GM18519 (cell line): ENCODE measurements around the gene NNT.
"Not testable (repeated sequence)": the region's sequence is repeated elsewhere in the genome, so short reads cannot be mapped to it uniquely, and the experiment has no call there.

Source experiments
- ATAC-seq: cut with Tn5 transposase; IDR thresholded peaks from one replicate; pipeline ENCODE4 v1.9.1; 2021; ENCODE audit warnings: mild to moderate bottlenecking, moderate library complexity; ENCODE audit not compliant: unreplicated experiment, low FRiP score

Gene NNT

GRCh38 chr5:43700601-43701000 is 97.6 kb downstream of the NNT start:
- ATAC-seq: no peak

DNA sequence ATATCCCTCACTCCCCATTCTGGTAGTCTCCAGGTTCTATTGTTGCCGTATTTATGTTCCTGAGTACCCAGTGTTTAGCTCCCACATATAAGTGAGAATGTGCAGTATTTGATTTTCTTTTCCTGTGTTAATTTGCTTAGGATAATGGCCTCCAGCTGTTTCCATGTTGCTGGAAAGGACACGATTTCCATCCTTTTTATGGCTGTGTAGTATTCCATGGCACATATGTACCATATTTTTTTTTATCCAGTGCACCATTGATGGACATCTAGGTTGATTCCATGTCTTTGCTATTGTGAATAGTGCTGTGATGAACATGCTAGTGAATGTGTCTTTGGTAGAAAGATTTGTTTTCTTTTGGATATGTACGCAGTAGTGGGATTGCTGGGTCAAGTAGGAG is 98.2 kb downstream of the NNT start:
- ATAC-seq: no peak

DNA sequence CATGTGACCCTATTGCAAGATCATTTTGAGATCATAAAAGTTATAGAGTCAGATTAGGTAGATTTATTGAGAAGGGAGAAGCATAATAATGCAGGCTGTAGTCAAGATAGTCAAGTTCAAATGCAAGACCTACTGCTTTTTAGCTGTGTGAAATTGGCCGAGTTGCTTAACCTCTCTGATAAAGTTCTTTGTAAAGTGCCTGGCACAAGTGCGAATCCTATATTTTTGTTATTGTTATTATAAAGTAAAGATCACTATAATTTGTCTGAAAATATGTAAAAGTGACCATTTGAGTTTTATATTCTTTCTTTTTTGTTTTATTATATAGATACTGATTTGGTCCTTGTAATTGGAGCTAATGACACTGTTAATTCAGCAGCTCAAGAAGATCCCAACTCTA is 99.3 kb downstream of the NNT start:
- no peak for ATAC-seq

DNA sequence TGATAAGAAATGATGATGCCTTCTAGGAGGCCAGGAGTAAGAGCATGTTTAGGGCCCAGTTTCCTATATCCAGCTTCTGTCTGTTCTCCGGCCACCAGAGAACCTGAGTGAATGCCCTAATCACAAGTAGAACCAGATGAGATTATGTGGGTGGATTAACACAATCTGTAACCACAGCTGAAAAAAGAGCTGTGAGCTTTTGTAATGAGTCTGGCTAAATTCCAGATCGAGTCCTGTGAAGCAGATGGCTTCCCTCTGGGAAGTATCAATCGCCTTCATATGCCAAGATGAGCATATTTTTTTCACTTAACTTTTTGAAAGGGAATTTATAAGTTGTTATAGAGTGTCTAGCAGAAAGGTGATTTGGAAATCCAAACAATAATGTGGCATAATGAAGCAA is 99.8 kb downstream of the NNT start:
- no peak for ATAC-seq

DNA sequence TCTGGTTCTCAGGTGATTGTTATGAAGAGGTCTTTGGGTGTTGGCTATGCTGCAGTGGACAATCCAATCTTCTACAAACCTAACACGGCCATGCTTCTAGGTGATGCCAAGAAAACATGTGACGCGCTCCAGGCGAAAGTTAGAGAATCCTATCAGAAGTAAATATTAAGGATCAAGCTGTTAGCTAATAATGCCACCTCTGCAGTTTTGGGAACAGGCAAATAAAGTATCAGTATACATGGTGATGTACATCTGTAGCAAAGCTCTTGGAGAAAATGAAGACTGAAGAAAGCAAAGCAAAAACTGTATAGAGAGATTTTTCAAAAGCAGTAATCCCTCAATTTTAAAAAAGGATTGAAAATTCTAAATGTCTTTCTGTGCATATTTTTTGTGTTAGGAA is 101.3 kb downstream of the NNT start:
- ATAC-seq: no peak

- ATAC-seq: not testable (repeated sequence)
Observed at GRCh38 chr5:43706576-43706975, 103.6 kb downstream of the NNT start.

GRCh38 chr5:43711496-43711895 is 108.5 kb downstream of the NNT start:
- ATAC-seq: no peak

- ATAC-seq: no peak
Observed at GRCh38 chr5:43712081-43712480, 109.1 kb downstream of the NNT start.

GRCh38 chr5:43719783-43720182 is 116.8 kb downstream of the NNT start:
- not testable (repeated sequence) for ATAC-seq

- no peak for ATAC-seq
Observed at GRCh38 chr5:43728581-43728980, 125.6 kb downstream of the NNT start.

- ATAC-seq: no peak
Observed at GRCh38 chr5:43729846-43730478, 127.0 kb downstream of the NNT start.

DNA sequence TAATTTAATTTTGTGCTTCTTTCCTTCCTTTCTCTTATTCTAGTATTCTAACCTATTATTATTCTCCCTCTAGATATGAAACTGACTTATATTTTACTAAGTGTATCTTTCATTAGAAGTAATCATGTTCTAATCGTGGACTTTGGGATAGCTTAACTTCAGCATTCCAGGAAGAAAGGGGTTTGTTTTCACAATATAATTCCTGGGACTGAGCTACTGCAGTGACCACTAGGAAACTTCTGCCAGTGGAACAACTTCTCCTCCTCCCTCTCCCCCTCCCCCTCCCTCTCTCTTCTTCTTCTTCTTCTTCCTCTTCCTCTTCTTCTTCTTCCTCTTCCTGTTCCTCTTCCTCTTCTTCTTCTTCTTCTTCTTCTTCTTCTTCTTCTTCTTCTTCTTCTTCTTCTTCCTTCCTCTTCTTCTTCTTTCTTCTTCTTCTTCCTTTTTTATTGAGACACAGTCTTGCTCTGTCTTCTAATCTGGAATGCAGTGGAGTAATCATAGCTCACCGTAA is 127.9 kb downstream of the NNT start:
- no peak for ATAC-seq

DNA sequence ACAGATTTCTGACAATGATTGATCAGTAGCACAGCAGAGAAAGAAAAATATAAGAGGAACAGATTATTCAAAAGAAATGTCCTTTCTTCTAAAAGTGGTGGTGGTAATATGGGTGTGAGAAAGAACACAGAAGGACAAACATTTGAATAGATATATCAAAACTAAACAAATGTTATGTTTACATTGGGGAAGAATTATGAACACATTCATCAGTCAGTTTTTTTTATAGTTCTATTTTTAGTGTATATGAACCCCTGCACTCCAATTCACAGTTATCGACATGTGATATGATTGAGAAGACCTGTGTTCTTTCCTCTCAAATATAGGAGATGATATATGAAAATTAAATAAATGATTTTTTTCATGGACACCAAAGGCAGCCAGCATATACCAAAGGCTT is 128.6 kb downstream of the NNT start:
- ATAC-seq: no peak

DNA sequence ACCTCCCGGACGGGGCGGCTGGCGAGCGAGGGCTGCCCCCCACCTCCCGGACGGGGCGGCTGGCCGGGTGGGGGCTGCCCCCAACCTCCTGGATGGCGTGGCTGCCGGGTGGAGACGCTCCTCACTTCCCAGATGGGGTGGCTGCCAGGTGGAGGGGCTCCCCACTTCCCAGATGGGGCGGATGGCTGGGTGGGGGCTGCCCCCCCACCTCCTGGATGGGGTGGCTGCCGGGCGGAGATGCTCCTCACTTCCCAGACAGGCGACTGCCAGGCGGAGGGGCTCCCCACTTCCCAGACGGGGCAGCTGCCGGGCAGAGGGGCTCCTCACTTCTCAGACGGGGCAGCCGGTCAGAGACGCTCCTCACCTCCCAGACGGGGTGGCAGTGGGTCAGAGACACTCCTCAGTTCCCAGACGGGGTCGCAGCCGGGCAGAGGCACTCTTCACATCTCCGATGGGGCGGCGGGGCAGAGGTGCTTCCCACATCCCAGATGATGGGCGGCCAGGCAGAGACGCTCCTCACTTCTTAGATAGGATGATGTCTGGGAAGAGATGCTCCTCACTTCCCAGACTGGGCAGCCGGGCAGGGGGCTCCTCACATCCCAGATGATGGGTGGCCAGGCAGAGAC is 143.1 kb downstream of the NNT start:
- ATAC-seq: not testable (repeated sequence)

DNA sequence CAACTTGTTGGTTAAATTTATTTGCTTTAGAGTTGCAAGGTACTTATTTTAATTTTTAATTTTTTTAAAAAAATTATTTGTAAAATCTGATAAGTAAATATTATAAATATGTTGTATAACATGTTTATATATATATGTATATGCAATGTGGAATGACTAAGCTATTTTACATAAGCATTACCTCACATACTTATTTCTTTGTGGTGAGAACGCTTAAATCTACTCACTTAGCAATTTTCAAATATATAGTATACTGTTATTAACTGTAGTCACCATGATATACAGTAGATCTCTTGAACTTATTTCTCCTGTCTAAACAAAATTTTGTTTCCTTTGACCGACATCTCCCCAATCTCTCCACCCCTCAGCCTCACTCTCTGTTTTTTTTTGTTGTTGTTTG is 147.8 kb downstream of the NNT start:
- ATAC-seq: no peak

DNA sequence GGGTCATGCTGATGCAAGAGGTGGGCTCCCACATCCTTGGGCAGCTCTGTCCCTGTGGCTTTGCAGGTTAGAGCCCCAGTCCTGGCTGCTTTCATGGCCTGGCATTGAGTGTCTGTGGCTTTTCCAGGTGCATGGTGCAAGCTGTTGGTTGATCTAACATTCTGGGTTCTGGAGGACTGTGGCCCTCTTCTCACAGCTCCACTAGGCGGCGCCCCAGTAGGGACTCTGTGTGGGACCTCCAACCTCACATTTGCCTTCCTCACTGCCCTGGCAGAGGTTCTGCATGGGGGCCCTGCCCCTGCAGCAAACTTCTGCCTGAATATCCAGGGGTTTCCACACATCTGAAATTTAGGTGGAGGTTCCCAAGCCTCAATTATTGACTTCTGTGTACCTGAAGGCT is 150.1 kb downstream of the NNT start:
- no peak for ATAC-seq
